Neuron (in vitro differentiated cells): Measurements from ENCODE around the gene SLIT3.

Experiments used
- H2AFZ ChIP-seq: one replicate; pipeline ENCODE4 v1.6.1; 2013; ENCODE audit warnings: low read depth, mild to moderate bottlenecking, inconsistent platforms, low read length, moderate library complexity
- H3K27me3 ChIP-seq: one replicate; pipeline ENCODE4 v1.6.1; 2013; ENCODE audit warnings: low read length; ENCODE audit not compliant: insufficient read depth
- H3K36me3 ChIP-seq: one replicate; pipeline ENCODE4 v1.6.1; 2013; ENCODE audit warnings: low read length; ENCODE audit not compliant: insufficient read depth
- H3K4me1 ChIP-seq: one replicate; pipeline ENCODE4 v1.6.1; 2013; ENCODE audit warnings: low read length; ENCODE audit not compliant: insufficient read depth
- H3K4me3 ChIP-seq: 2 replicates; pipeline ENCODE4 v1.5.1; 2013; ENCODE audit warnings: mild to moderate bottlenecking, low read length, moderate library complexity
- H3K9me3 ChIP-seq: one replicate; pipeline ENCODE4 v1.6.1; 2013; ENCODE audit warnings: low read length

SLIT3 gene

DNA sequence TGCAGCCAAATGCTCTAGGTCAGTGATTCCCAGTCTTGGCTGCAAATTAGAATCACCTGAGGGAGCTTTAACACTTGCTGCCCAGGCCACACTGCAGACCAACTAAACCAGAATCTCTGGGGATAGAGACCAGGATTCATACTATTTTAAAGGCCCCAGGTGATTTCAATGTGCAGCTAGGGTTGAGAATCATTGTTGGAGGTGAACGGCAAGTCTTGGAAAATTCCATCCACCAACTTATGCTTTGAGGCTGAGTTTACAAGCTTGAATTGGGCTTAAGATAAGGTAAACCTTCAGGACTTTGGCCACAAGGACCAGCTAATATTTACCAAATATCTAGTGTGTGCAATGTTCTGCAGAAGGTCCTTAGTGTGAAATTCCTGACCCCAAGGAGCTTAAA is 27.5 kb downstream of the SLIT3 start:
- Histone ChIP-seq H3K4me3 (no peak overlapping the region), H3K9me3 (no peaks in the 10 kb centered on the region), H3K36me3 (no peaks in the 10 kb centered on the region), H3K4me1 (no peaks in the 10 kb centered on the region), H2AFZ (no peak overlapping the region), H3K27me3 (no peaks in the 10 kb centered on the region)

DNA sequence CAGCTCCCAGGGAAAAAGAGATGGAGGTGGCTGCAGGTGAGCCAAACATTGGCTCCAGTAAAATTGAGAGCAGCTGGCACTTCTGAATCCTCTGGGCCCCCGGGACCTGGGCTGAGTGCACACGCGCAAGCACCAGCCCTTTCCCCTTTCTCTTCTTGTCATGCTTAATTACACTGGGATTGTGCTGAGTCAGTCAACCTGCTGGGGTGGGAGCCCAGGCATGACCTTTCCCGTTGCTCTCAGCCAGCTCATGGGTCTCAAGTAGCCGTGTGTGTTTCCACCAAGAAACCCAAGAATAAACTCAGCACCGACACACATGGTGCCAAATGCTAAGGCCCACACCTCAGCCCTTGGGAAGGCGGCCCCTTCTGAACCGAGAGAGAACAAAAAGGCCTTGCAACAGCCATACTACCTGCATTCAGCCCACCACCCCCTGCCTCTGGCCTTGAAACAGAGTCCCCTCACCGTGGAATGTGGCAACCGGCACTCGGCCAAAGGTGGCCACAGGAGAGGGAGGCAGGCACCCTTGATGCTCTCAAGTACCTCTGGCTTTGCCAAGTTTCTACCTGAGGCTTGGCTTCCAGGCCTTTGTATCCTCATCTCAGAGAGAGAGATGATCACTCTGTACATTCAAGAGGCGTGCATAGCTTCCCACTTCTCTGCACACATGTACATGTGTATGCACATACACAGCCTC is 28.1 kb downstream of the SLIT3 start:
- Histone ChIP-seq H3K27me3 (no peaks in the 10 kb centered on the region), H2AFZ (no peak overlapping the region), H3K4me3 (no peak overlapping the region), H3K9me3 (no peaks in the 10 kb centered on the region), H3K36me3 (no peaks in the 10 kb centered on the region), H3K4me1 (no peaks in the 10 kb centered on the region)

- Histone ChIP-seq H3K27me3 (no peaks in the 10 kb centered on the region), H3K4me3 (no peak overlapping the region), H3K9me3 (no peaks in the 10 kb centered on the region), H3K4me1 (no peaks in the 10 kb centered on the region), H3K36me3 (no peaks in the 10 kb centered on the region), H2AFZ (no peak overlapping the region)
Measured at GRCh38 chr5:169272111-169272510, 28.8 kb downstream of the SLIT3 start.

DNA sequence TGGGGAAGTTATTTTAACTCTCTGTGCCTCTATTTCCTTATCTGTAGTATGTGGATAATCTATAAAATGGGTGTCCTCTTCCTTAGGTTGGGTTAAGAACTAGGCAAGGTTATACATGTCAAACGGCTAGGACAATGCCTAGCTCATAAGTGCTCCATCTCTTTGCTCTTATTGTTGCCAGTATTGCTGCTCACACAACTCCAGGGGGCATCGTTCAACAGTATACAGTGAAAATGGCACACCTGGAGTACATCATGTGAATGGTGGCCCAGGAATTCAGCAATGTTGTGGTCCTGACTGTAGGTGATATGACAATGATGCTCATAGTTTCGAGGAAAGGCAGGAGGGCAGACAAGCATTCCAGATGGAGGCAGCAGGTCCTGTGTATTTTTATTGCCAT is 30.1 kb downstream of the SLIT3 start:
- H3K4me1 ChIP-seq, result no peaks in the 10 kb centered on the region
- H3K36me3 ChIP-seq, result no peaks in the 10 kb centered on the region
- H2AFZ ChIP-seq, result no peak overlapping the region
- H3K9me3 ChIP-seq, result no peaks in the 10 kb centered on the region
- H3K4me3 ChIP-seq, result no peak overlapping the region
- no peaks in the 10 kb centered on the region for H3K27me3 ChIP-seq

DNA sequence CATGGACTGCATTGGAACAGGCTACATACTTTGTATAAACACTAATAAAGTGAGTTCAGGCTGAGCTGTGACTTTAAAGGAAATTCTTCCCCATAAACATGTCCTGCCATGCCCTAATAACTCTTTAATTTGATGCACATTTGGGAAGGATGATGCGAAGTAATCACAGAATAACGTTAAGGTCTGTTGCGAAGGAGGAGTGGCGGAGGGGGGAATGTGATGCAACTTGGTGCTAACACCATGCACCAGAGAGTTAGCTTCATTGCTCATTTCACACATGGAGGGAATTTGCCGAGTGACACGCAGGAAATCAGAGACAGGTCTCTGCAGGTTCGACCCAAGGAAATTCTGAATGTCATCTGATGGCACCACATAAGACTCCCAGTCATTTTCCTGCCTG is 32.9 kb downstream of the SLIT3 start:
- H3K4me1 ChIP-seq, result no peaks in the 10 kb centered on the region
- H3K9me3 ChIP-seq, result no peaks in the 10 kb centered on the region
- no peak overlapping the region for H2AFZ ChIP-seq
- no peaks in the 10 kb centered on the region for H3K27me3 ChIP-seq
- H3K36me3 ChIP-seq, result no peaks in the 10 kb centered on the region
- no peak overlapping the region for H3K4me3 ChIP-seq

DNA sequence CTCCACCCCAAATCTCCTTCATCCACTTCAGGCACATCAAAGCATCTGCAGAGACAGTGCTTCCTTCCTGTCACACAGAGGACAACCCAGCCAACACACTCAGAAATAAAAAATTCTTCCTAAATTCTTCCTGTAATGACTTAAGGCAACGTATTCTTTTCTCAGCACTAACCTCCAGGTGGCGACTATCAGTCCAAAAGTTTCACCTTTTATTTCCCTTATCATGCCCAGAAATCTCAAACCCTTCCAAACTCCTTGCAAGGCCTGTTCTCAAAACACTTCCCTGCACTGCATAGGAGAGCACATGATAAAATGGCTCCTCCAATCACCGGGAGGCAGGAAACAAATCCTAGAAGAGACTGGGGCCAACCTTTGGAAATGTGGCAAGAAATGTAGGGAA is 35.1 kb downstream of the SLIT3 start:
- Histone ChIP-seq H3K27me3 (peaks cover 2% of the 10 kb centered on the region), H2AFZ (no peak overlapping the region), H3K36me3 (no peaks in the 10 kb centered on the region), H3K4me3 (no peak overlapping the region), H3K9me3 (no peaks in the 10 kb centered on the region), H3K4me1 (no peaks in the 10 kb centered on the region)

GRCh38 chr5:169263591-169263990 is 37.3 kb downstream of the SLIT3 start:
- Histone ChIP-seq H2AFZ (no peak overlapping the region), H3K4me3 (no peak overlapping the region), H3K4me1 (no peaks in the 10 kb centered on the region), H3K36me3 (no peaks in the 10 kb centered on the region), H3K27me3 (peaks cover 2% of the 10 kb centered on the region), H3K9me3 (no peaks in the 10 kb centered on the region)

DNA sequence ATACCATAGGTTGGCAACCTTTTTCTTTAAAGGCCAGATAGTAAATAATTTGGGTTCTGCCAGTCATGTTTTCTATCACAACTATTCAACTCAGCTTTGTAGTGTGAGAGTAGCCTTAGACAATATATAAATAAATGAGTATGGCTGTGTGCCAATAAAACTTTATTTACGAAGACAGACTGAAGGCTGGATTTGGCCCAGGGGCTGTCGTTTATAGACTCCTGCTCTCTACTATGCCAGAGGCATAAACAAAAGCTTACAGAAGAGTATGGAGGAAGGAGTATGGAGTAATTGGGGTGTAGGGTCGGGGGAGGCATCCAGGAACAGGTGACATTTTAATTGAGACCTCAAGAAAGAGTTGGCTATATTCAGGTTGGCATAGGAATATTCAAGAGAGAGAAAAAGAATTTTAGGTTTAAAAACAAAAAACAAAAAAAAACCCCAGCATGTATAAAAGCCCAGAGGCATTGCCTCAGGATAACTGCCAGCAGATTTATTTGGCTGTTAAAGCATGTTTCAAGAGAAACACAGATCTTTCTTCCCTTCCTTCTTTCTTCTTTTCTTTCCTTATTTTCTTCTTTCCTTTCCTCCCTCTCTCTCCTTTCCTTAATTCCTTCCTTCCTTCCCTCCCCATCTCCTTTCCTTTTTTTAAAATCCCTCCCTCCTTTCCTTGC is 39.9 kb downstream of the SLIT3 start:
- no peaks in the 10 kb centered on the region for H3K4me1 ChIP-seq

DNA sequence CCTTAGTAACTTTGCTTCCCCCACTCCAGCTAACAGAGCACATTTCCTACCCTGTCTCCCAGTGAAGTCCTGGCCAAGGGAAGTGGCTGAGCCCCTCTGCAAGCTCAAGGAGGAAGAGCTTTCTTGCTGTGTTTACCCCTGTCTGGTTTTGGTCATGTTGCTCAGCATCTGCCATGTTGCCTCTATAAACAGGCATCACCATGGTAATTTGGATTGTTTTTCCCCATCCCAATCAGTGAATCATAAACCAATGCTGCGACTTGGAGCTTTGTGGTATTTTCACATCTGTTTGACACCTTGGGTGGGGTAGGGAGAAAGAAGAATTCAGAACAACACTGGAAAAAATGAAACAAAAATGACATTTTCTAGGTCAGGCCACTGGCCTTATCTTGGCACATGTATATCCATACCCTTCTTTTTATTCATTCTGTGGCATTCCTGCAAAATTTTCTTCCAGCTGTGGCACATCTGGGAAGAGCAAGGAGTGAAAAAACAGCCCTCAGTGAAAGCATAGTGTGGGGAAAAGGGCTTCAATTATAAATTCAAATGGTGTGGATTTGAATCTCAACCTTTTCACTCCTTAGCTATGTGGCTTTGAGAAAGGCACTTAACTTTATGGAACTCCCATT is 42.5 kb downstream of the SLIT3 start:
- Histone ChIP-seq H3K27me3 (peaks cover 2% of the 10 kb centered on the region), H3K36me3 (no peaks in the 10 kb centered on the region), H3K4me1 (no peaks in the 10 kb centered on the region), H3K9me3 (no peaks in the 10 kb centered on the region), H2AFZ (no peak overlapping the region), H3K4me3 (no peak overlapping the region)

More for the DNA sequence above, 39.9 kb downstream of the SLIT3 start:
- Histone ChIP-seq H3K9me3 (no peaks in the 10 kb centered on the region), H2AFZ (no peak overlapping the region), H3K4me3 (no peak overlapping the region), H3K36me3 (no peaks in the 10 kb centered on the region), H3K27me3 (peaks cover 2% of the 10 kb centered on the region)

DNA sequence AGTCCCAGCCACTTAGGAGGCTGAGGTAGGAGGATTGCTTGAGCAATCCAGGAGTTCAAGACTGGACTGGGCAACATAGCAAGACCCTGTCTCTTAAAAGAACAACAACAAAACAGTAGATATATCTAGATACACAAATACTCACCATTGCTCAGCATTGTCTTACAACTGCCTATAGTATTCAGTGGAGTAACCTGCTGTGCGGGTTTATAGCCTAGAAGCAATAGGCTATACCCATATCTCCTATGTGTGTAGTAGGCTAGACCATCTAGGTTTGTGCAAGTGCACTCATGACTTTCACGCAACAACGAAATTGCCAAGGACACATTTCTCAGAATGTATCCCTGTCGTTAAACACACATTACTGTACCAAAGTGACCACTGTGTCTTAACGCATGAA is 44.7 kb downstream of the SLIT3 start:
- Histone ChIP-seq H2AFZ (no peak overlapping the region), H3K9me3 (no peaks in the 10 kb centered on the region), H3K27me3 (no peaks in the 10 kb centered on the region), H3K4me1 (no peaks in the 10 kb centered on the region), H3K4me3 (no peak overlapping the region), H3K36me3 (no peaks in the 10 kb centered on the region)

- H3K4me3 ChIP-seq, result no peak overlapping the region
- H3K9me3 ChIP-seq, result no peaks in the 10 kb centered on the region
- H3K27me3 ChIP-seq, result no peaks in the 10 kb centered on the region
- H3K4me1 ChIP-seq, result no peaks in the 10 kb centered on the region
- H3K36me3 ChIP-seq, result no peaks in the 10 kb centered on the region
- no peak overlapping the region for H2AFZ ChIP-seq
Measured at GRCh38 chr5:169253071-169253470, 47.9 kb downstream of the SLIT3 start.

DNA sequence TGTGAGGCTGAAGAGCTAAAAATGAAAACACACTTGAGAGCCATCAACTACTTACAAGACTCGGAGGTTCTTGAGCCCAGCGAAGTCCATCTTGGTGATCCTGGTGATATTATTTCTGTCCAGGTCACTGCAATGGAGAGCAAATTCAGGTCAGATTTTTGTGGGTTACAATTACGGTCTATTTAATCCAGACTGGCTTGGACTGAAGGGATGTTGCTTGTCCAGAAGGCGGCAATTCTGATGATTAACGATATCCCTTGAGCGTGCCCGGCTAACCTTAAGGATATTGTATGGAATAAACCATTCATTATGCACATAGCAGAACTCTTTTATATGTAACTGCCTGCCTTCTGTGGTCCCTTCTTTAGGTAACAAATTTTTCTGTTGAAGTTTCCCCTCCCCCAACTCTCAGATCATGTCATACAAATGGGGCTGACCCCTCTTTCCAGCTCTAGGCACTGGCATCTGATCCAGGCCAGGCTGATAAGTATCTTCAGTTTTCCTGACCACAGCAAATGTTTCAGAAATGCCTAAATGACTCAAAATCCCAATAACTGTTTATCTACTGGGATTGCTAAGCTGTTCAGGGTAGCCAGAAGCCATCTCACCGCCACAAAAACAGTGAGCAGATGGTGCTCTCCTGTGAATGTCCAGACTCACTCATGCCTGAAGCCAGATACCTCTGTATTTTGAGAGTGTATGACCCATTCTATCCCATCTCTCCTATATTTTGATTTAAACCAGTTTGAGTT is 49.4 kb downstream of the SLIT3 start:
- no peak overlapping the region for H3K4me3 ChIP-seq
- H3K36me3 ChIP-seq, result no peaks in the 10 kb centered on the region
- H3K9me3 ChIP-seq, result no peaks in the 10 kb centered on the region
- H2AFZ ChIP-seq, result no peak overlapping the region
- no peaks in the 10 kb centered on the region for H3K4me1 ChIP-seq
- no peaks in the 10 kb centered on the region for H3K27me3 ChIP-seq

- Histone ChIP-seq H3K4me1 (no peaks in the 10 kb centered on the region), H2AFZ (no peak overlapping the region)
Measured at GRCh38 chr5:169250887-169251286, 50.1 kb downstream of the SLIT3 start.

More at GRCh38 chr5:169250887-169251286, 50.1 kb downstream of the SLIT3 start:
- Histone ChIP-seq H3K4me3 (no peak overlapping the region), H3K9me3 (no peaks in the 10 kb centered on the region), H3K27me3 (no peaks in the 10 kb centered on the region), H3K36me3 (no peaks in the 10 kb centered on the region)
